Suprapubic skin (tissue), 4 donors: Measurements from ENCODE around the gene SOS1. TPM values are rescaled to one million over a fixed set of nuclear protein-coding genes. Genes with fewer than 3 reads are reported as not detected.

Experiments used
- DNase-seq, 2 donors: peaks; one replicate each; pipeline ENCODE4 v3.0.0-alpha.2; 2019; ENCODE audit warnings: low spot score in 2 of 2
- H3K27ac ChIP-seq: fragments of 200-600 bp; sonication (generic); one replicate; pipeline ENCODE4 v1.5.1; 2019
- H3K27me3 ChIP-seq: fragments of 200-600 bp; sonication (generic); one replicate; pipeline ENCODE4 v1.5.1; 2019
- H3K36me3 ChIP-seq: fragments of 200-600 bp; sonication (generic); one replicate; pipeline ENCODE4 v1.5.1; 2019
- H3K4me1 ChIP-seq: fragments of 200-600 bp; sonication (generic); one replicate; pipeline ENCODE4 v1.5.1; 2019
- H3K4me3 ChIP-seq: fragments of 200-600 bp; sonication (generic); one replicate; pipeline ENCODE4 v1.5.1; 2019; ENCODE audit warnings: mild to moderate bottlenecking
- H3K9me3 ChIP-seq: fragments of 200-600 bp; sonication (generic); one replicate; pipeline ENCODE4 v1.5.1; 2019
- CTCF ChIP-seq, 2 donors: fragments of 200-600 bp in 1 of 2; fragments of 450-650 bp in 1 of 2; sonication (generic) in 1 of 2; IDR thresholded peaks; one replicate each; pipeline ENCODE4 v1.5.1; 2016 to 2019; ENCODE audit warnings: antibody characterized with exemption in 2 of 2, mild to moderate bottlenecking in 1 of 2, moderate library complexity in 1 of 2
- EP300 ChIP-seq: sonication (generic); formaldehyde crosslinking; IDR thresholded peaks from one replicate; pipeline ENCODE4 v1.6.1; 2017; ENCODE audit warnings: antibody characterized with exemption
- POLR2A ChIP-seq, 2 donors: fragments of 450-650 bp; IDR thresholded peaks; one replicate each; pipeline ENCODE4 v1.6.1; 2017; ENCODE audit warnings: antibody characterized with exemption in 2 of 2, mild to moderate bottlenecking in 2 of 2, moderate library complexity in 2 of 2
- POLR2AphosphoS5 ChIP-seq, 3 donors: sonication (generic); formaldehyde crosslinking; IDR thresholded peaks; one replicate each; pipeline ENCODE4 v1.6.1; 2017; ENCODE audit warnings: antibody characterized with exemption in 3 of 3
- WGBS: methylation state at CpG from one replicate; pipeline ENCODE4 v1.1.5; 2018; 5-methylcytosine and 5-hydroxymethylcytosine counted together
- total RNA-seq, 4 donors: library from RNA; depleted of rRNA; stranded (reverse); fragments of >200 nt; gene quantifications; one replicate each; pipeline ENCODE4 v1.1.0, GENCODE V29; 2016

SOS1 gene
- total RNA-seq, 4 donors from 2014 or later: 18.3 to 38.3 (median 27.7) TPM

GRCh38 chr2:38978908-38979307, 141.9 kb downstream of the SOS1 start:
- 95% methylated on average over 3 of the region's 3 CpGs for WGBS
- DNase-seq: no peak

GRCh38 chr2:38978296-38978903, 142.5 kb downstream of the SOS1 start:
- Histone ChIP-seq H3K27ac (no peak overlapping the region), H3K4me1 (no peaks in the 10 kb centered on the region), H3K9me3 (no peaks in the 10 kb centered on the region), H3K4me3 (no peak overlapping the region), H3K36me3 (peaks cover 5% of the 10 kb centered on the region), H3K27me3 (no peaks in the 10 kb centered on the region)
- no peak for TF ChIP-seq POLR2AphosphoS5 (IDR thresholded peaks at IDR 0.05)
- TF ChIP-seq POLR2A (IDR thresholded peaks at IDR 0.05): no peak
- no peak for TF ChIP-seq CTCF (IDR thresholded peaks at IDR 0.05)
- no peak for TF ChIP-seq EP300
- 80% methylated on average over 5 of the region's 5 CpGs for WGBS
- no peak for DNase-seq

More at GRCh38 chr2:38978908-38979307, 141.9 kb downstream of the SOS1 start:
- H3K36me3 ChIP-seq: peaks cover 10% of the 10 kb centered on the region
- H3K9me3 ChIP-seq: no peaks in the 10 kb centered on the region
- H3K4me3 ChIP-seq: no peak overlapping the region
- no peak for TF ChIP-seq POLR2AphosphoS5 (IDR thresholded peaks at IDR 0.05)
- no peak for TF ChIP-seq EP300
- no peak for TF ChIP-seq CTCF (IDR thresholded peaks at IDR 0.05)
- TF ChIP-seq POLR2A (IDR thresholded peaks at IDR 0.05): no peak
- H3K27me3 ChIP-seq: no peaks in the 10 kb centered on the region
- H3K27ac ChIP-seq: no peak overlapping the region
- no peaks in the 10 kb centered on the region for H3K4me1 ChIP-seq

GRCh38 chr2:38977047-38977446, 143.8 kb downstream of the SOS1 start:
- no peak overlapping the region for H3K27ac ChIP-seq
- H3K4me3 ChIP-seq: no peak overlapping the region
- H3K4me1 ChIP-seq: no peaks in the 10 kb centered on the region
- peaks cover 3% of the 10 kb centered on the region for H3K36me3 ChIP-seq
- DNase-seq: no peak
- TF ChIP-seq POLR2AphosphoS5 (IDR thresholded peaks at IDR 0.05): no peak
- no peaks in the 10 kb centered on the region for H3K9me3 ChIP-seq
- no peaks in the 10 kb centered on the region for H3K27me3 ChIP-seq
- 96% methylated on average over 3 of the region's 3 CpGs for WGBS

GRCh38 chr2:38975042-38975441, 145.8 kb downstream of the SOS1 start:
- no peak overlapping the region for H3K27ac ChIP-seq
- no peaks in the 10 kb centered on the region for H3K4me1 ChIP-seq
- no peaks in the 10 kb centered on the region for H3K9me3 ChIP-seq
- H3K27me3 ChIP-seq: no peaks in the 10 kb centered on the region
- WGBS: 71% methylated on average over 6 of the region's 6 CpGs
- DNase-seq: no peak
- no peaks in the 10 kb centered on the region for H3K36me3 ChIP-seq
- no peak for TF ChIP-seq EP300
- TF ChIP-seq POLR2A (IDR thresholded peaks at IDR 0.05): no peak
- no peak for TF ChIP-seq POLR2AphosphoS5 (IDR thresholded peaks at IDR 0.05)
- H3K4me3 ChIP-seq: no peak overlapping the region

- Histone ChIP-seq H3K27me3 (no peaks in the 10 kb centered on the region), H3K27ac (no peak overlapping the region), H3K4me1 (no peaks in the 10 kb centered on the region), H3K4me3 (no peak overlapping the region), H3K9me3 (no peaks in the 10 kb centered on the region), H3K36me3 (no peaks in the 10 kb centered on the region)
- DNase-seq: no peak
- TF ChIP-seq CTCF (IDR thresholded peaks at IDR 0.05) (no peak), EP300 (no peak), POLR2A (IDR thresholded peaks at IDR 0.05) (no peak), POLR2AphosphoS5 (IDR thresholded peaks at IDR 0.05) (no peak)
These were observed 147.6 kb downstream of the SOS1 start for GRCh38 chr2:38973266-38973665.

- WGBS: 98% methylated on average over 4 of the region's 4 CpGs
These were observed 149.5 kb downstream of the SOS1 start for GRCh38 chr2:38971377-38971776.

More at GRCh38 chr2:38971377-38971776, 149.5 kb downstream of the SOS1 start:
- Histone ChIP-seq H3K36me3 (no peaks in the 10 kb centered on the region), H3K9me3 (no peaks in the 10 kb centered on the region), H3K4me3 (no peak overlapping the region), H3K27me3 (no peaks in the 10 kb centered on the region), H3K4me1 (no peaks in the 10 kb centered on the region), H3K27ac (no peak overlapping the region)
- TF ChIP-seq POLR2A (IDR thresholded peaks at IDR 0.05) (no peak), EP300 (no peak), CTCF (IDR thresholded peaks at IDR 0.05) (no peak), POLR2AphosphoS5 (IDR thresholded peaks at IDR 0.05) (no peak)
- DNase-seq: no peak
